ENCODE results near the gene TIMM8A.
"Not testable (repeated sequence)": the region's sequence is repeated elsewhere in the genome, so short reads cannot be mapped to it uniquely, and the experiment has no call there.

Gene TIMM8A

GRCh38 chrX:101357166-101357795 is 8.7 kb upstream of the TIMM8A start:
- DNase-seq = no peak

GRCh38 chrX:101349193-101349562 is 636 bp upstream of the TIMM8A start:
- no peak for DNase-seq

- DNase-seq = no peak
Measured at GRCh38 chrX:101347859-101348451, 587 bp downstream of the TIMM8A start.

GRCh38 chrX:101337776-101338271 is 10.7 kb downstream of the TIMM8A start:
- no peak for DNase-seq

DNA sequence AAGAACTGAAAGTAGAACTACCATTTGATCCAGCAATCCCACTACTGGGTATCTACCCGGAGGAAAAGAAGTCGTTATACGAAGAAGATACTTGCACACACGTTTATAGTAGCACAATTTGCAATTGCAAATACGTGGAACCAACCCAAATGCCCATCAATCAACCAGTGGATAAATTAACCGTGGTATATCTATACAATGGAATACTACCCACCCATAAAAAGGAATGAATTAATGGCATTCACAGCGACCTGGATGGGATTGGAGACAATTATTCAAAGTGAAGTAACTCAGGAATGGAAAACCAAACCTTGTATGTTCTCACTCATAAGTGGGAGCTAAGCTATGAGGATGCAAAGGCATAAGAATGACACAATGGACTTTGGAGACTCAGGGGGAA is 14.2 kb downstream of the TIMM8A start:
- DNase-seq = not testable (repeated sequence)

- DNase-seq = not testable (repeated sequence)
Measured at GRCh38 chrX:101326600-101326999, 21.9 kb downstream of the TIMM8A start.

GRCh38 chrX:101303790-101304189 is 44.8 kb downstream of the TIMM8A start:
- no peak for DNase-seq

Data from activated naive CD4-positive, alpha-beta T cell treated with Interleukin-2 at 50 U/mL for 16 hours (primary cell).